Endothelial cell of umbilical vein (primary cell): ENCODE data around the gene TSNAX.

ENCODE experiments used
- CTCF ChIP-seq, 2 donors: IDR thresholded peaks; 1 replicate in 1 of 2; 2 replicates in 1 of 2; pipeline ENCODE4 v1.5.1; 2011; ENCODE audit warnings: low read length in 2 of 2, mild to moderate bottlenecking in 2 of 2, moderate library complexity in 2 of 2, control low read depth in 1 of 2, inconsistent platforms in 1 of 2, low read depth in 1 of 2; ENCODE audit not compliant: insufficient read depth in 1 of 2; ENCODE audit errors: extremely low read depth in 1 of 2
- EZH2 ChIP-seq: IDR thresholded peaks from 2 replicates; pipeline ENCODE4 v1.6.1; 2012; ENCODE audit warnings: borderline replicate concordance, low read depth, mild to moderate bottlenecking, moderate library complexity, low read length, inconsistent platforms; ENCODE audit not compliant: severe bottlenecking
- FOS ChIP-seq: IDR thresholded peaks from 2 replicates; pipeline ENCODE4 v1.6.1; 2011; ENCODE audit warnings: mild to moderate bottlenecking, low read length, moderate library complexity, borderline replicate concordance; ENCODE audit not compliant: insufficient read depth
- GATA2 ChIP-seq: IDR thresholded peaks from 2 replicates; pipeline ENCODE4 v1.7.0; 2011; ENCODE audit warnings: low read depth, mild to moderate bottlenecking, moderate library complexity, mixed read lengths, low read length; ENCODE audit not compliant: insufficient read length, insufficient read depth
- JUN ChIP-seq: IDR thresholded peaks from 2 replicates; pipeline ENCODE4 v1.6.1; 2011; ENCODE audit warnings: borderline replicate concordance, low read depth; ENCODE audit not compliant: insufficient read length, insufficient read depth
- MYC ChIP-seq: IDR thresholded peaks from one replicate; pipeline ENCODE4 v1.6.1; 2011; ENCODE audit warnings: mild to moderate bottlenecking, low read depth, low read length
- POLR2A ChIP-seq: IDR thresholded peaks from 2 replicates; pipeline ENCODE4 v1.6.1; 2012; ENCODE audit warnings: low read depth, mild to moderate bottlenecking, control low read depth, low read length
- POLR2AphosphoS5 ChIP-seq: IDR thresholded peaks from 2 replicates; pipeline ENCODE4 v1.6.1; 2012; ENCODE audit warnings: low read depth, mild to moderate bottlenecking, control low read depth, low read length, moderate library complexity; ENCODE audit not compliant: insufficient read depth
- TF ChIP-seq, protein P1 (sequence below): IDR thresholded peaks from 2 replicates; pipeline ENCODE4 v1.6.1; 2011; ENCODE audit not compliant: insufficient read depth, insufficient read length

DNA sequence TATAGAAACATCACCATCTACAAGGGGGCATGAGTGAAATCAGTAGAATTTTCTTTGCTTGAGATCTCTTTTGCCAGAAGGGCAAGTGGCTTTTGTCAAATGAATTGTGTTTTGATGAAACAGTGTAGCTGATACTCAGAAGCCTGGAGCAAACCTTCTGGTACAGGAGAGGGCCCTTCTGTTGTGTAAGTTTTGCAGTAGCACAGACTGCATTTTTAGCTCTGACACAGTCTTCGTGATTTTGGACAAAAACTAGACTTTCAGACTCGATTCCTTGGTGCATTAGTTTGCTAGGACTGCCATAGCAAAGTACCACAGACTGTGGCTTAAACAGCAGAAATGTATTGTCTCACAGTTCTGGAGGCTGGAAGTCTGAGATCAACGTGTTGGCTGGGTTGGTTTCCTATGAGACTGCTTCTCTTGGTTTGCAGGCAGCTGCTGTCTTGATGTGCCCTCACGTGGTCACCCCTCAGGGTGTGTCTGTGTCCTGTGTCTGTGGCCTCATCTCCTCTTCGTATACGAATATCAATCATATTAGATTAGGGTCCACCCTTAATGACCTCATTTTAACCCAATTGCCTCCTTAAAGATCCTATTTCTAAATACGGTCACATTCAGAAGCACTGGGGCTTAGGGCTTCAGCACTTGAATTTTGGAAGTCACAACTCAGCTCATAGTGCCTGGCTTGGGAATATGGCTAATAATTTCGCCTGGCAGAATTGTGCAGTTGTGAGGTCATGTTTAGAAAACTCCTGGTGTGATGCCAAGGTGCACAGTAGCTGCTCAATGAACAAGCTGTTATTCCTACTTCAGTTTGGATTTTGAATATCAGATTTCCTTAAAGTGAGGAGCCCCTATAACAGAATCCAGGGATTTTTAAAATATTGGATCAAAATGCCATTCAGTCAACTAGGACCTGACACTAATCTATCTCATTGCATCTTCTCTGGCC is 77.0 kb downstream of the TSNAX start:
- TF ChIP-seq CTCF (IDR thresholded peaks at IDR 0.05; ENCODE audit: extremely low read depth in 1 of 2, insufficient read depth in 1 of 2, low read depth in 1 of 2, low read length in 2 of 2) (no peak), FOS (no peak), EZH2 (no peak), JUN (no peak), POLR2A (no peak), GATA2 (no peak), MYC (no peak), POLR2AphosphoS5 (no peak)
- TF ChIP-seq, protein P1, sequence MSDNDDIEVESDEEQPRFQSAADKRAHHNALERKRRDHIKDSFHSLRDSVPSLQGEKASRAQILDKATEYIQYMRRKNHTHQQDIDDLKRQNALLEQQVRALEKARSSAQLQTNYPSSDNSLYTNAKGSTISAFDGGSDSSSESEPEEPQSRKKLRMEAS, result no peak
